Esophagus muscularis mucosa (tissue), 4 donors: ENCODE measurements around the gene LRMDA. TPM values are rescaled to one million over a fixed set of nuclear protein-coding genes. Genes with fewer than 3 reads are reported as not detected.

Source experiments
- DNase-seq: peaks from one replicate; pipeline ENCODE4 v3.0.0-alpha.2; 2017; ENCODE audit errors: extremely low spot score
- H3K27ac ChIP-seq, 4 donors: fragments of 200-600 bp; sonication (generic); replicated peaks in 1 of 4; 1 replicate in 3 of 4; 2 replicates in 1 of 4; pipeline ENCODE4 v1.5.1; 2016 to 2019; ENCODE audit warnings: mild to moderate bottlenecking in 1 of 4
- H3K27me3 ChIP-seq, 4 donors: fragments of 200-600 bp; sonication (generic); one replicate each; pipeline versions ENCODE4 v1.5.1 to v1.6.0; 2016 to 2019
- H3K36me3 ChIP-seq, 4 donors: fragments of 200-600 bp; sonication (generic); one replicate each; pipeline ENCODE4 v1.5.1; 2016 to 2019
- H3K4me1 ChIP-seq, 4 donors: fragments of 200-600 bp; sonication (generic); one replicate each; pipeline ENCODE4 v1.5.1; 2016 to 2019
- H3K4me3 ChIP-seq, 4 donors: fragments of 200-600 bp; sonication (generic); 1 replicate in 2 of 4; 2 replicates in 2 of 4; pipeline ENCODE4 v1.5.1; 2016 to 2019; ENCODE audit warnings: mild to moderate bottlenecking in 4 of 4, moderate library complexity in 1 of 4
- H3K9me3 ChIP-seq, 4 donors: fragments of 200-600 bp; sonication (generic); 1 replicate in 3 of 4; 2 replicates in 1 of 4; pipeline ENCODE4 v1.5.1; 2016 to 2019
- CTCF ChIP-seq, 3 experiments: fragments of 200-600 bp in 2 of 3; fragments of 450-650 bp in 1 of 3; sonication (generic) in 2 of 3; IDR thresholded peaks; one replicate each; pipeline ENCODE4 v1.5.1; 2017 to 2019; ENCODE audit warnings: antibody characterized with exemption in 3 of 3, mild to moderate bottlenecking in 2 of 3, moderate library complexity in 1 of 3
- EP300 ChIP-seq: sonication (generic); formaldehyde crosslinking; IDR thresholded peaks from one replicate; pipeline ENCODE4 v1.6.1; 2017; ENCODE audit warnings: antibody characterized with exemption
- POLR2A ChIP-seq: fragments of 450-650 bp; IDR thresholded peaks from one replicate; pipeline ENCODE4 v1.6.1; 2017; ENCODE audit warnings: antibody characterized with exemption, moderate library complexity, mild to moderate bottlenecking, low read depth
- POLR2AphosphoS5 ChIP-seq, 2 donors: sonication (generic); formaldehyde crosslinking; IDR thresholded peaks; one replicate each; pipeline ENCODE4 v1.6.1; 2017; ENCODE audit warnings: antibody characterized with exemption in 2 of 2
- WGBS: methylation state at CpG from one replicate; pipeline ENCODE4 v1.1.5; 2018; 5-methylcytosine and 5-hydroxymethylcytosine counted together
- intact Hi-C: fragments of 100-400 bp; cut with DNase I; formaldehyde crosslinking; loops from one replicate; pipeline ENCODE4 v1.15.1; 2023
- total RNA-seq, 4 donors: library from RNA; depleted of rRNA; stranded (reverse); fragments of >200 nt; gene quantifications; one replicate each; pipeline versions ENCODE4 v1.1.0 to v1.2.1, GENCODE V29; 2016

Gene LRMDA
- total RNA-seq, 4 donors from 2014 or later: 14.3 to 34.9 (median 26.5) TPM

GRCh38 chr10:75417522-75417927 is 13.9 kb upstream of the LRMDA start:
- Histone ChIP-seq H3K27me3 (no peaks in the 10 kb centered on the region), H3K4me3 (no peak overlapping the region), H3K9me3 (no peaks in the 10 kb centered on the region), H3K36me3 (no peaks in the 10 kb centered on the region), H3K4me1 (no peaks in the 10 kb centered on the region), H3K27ac (no peak overlapping the region)
- 75% methylated on average over 2 of the region's 5 CpGs for WGBS
- intact Hi-C loops: no loop called here
- DNase-seq: no peak
- no peak for TF ChIP-seq EP300
- TF ChIP-seq POLR2A: no peak
- TF ChIP-seq CTCF (IDR thresholded peaks at IDR 0.05): no peak
- no peak for TF ChIP-seq POLR2AphosphoS5 (IDR thresholded peaks at IDR 0.05)

- TF ChIP-seq POLR2AphosphoS5 (IDR thresholded peaks at IDR 0.05) (no peak), POLR2A (no peak), EP300 (no peak), CTCF (IDR thresholded peaks at IDR 0.05) (no peak)
- Histone ChIP-seq H3K27ac (no peak overlapping the region), H3K4me3 (no peak overlapping the region), H3K36me3 (no peaks in the 10 kb centered on the region), H3K27me3 (no peaks in the 10 kb centered on the region), H3K9me3 (no peaks in the 10 kb centered on the region), H3K4me1 (no peaks in the 10 kb centered on the region)
- WGBS: 90% methylated on average over 3 of the region's 4 CpGs
- DNase-seq: no peak
- intact Hi-C loops: no loop called here
These were observed 13.1 kb upstream of the LRMDA start for GRCh38 chr10:75418293-75418692.

GRCh38 chr10:75418712-75419111 is 12.7 kb upstream of the LRMDA start:
- WGBS: 93% methylated on average over 8 of the region's 8 CpGs
- intact Hi-C loops: no loop called here

GRCh38 chr10:75422913-75423312 is 8.5 kb upstream of the LRMDA start:
- H3K9me3 ChIP-seq: no peaks in the 10 kb centered on the region
- H3K27ac ChIP-seq: no peak overlapping the region
- no peak for DNase-seq
- no peak for TF ChIP-seq POLR2AphosphoS5 (IDR thresholded peaks at IDR 0.05)
- no peak for TF ChIP-seq EP300
- TF ChIP-seq CTCF (IDR thresholded peaks at IDR 0.05): no peak
- no peak for TF ChIP-seq POLR2A
- H3K4me3 ChIP-seq: no peak overlapping the region
- H3K36me3 ChIP-seq: no peaks in the 10 kb centered on the region
- peaks cover 4 to 9% (median 7%) of the 10 kb centered on the region in 4 donors for H3K4me1 ChIP-seq
- WGBS: 98% methylated on average over 6 of the region's 6 CpGs
- intact Hi-C loops: no loop called here
- H3K27me3 ChIP-seq: no peaks in the 10 kb centered on the region

More at GRCh38 chr10:75418712-75419111, 12.7 kb upstream of the LRMDA start:
- Histone ChIP-seq H3K9me3 (no peaks in the 10 kb centered on the region), H3K4me3 (no peak overlapping the region), H3K36me3 (no peaks in the 10 kb centered on the region), H3K4me1 (no peaks in the 10 kb centered on the region), H3K27me3 (no peaks in the 10 kb centered on the region), H3K27ac (no peak overlapping the region)
- no peak for DNase-seq
- TF ChIP-seq POLR2AphosphoS5 (IDR thresholded peaks at IDR 0.05) (no peak), POLR2A (no peak), CTCF (IDR thresholded peaks at IDR 0.05) (no peak), EP300 (no peak)

- no peaks in the 10 kb centered on the region for H3K36me3 ChIP-seq
- no peak overlapping the region for H3K27ac ChIP-seq
- no peaks in the 10 kb centered on the region for H3K27me3 ChIP-seq
- H3K4me1 ChIP-seq: peaks cover 18 to 24% (median 22%) of the 10 kb centered on the region in 4 donors
- H3K4me3 ChIP-seq: no peak overlapping the region
- 93% methylated on average over 2 of the region's 2 CpGs for WGBS
- TF ChIP-seq EP300 (no peak), POLR2AphosphoS5 (IDR thresholded peaks at IDR 0.05) (no peak), POLR2A (no peak), CTCF (IDR thresholded peaks at IDR 0.05) (no peak)
- no peak for DNase-seq
- H3K9me3 ChIP-seq: no peaks in the 10 kb centered on the region
- intact Hi-C loops: no loop called here
These were observed 6.9 kb upstream of the LRMDA start for GRCh38 chr10:75424571-75424970.
